Esophagus squamous epithelium (tissue), 5 donors: ENCODE results near the gene STAT6. TPM values are rescaled to one million over a fixed set of nuclear protein-coding genes. Genes with fewer than 3 reads are reported as not detected.

ENCODE experiments used
- DNase-seq: peaks from one replicate; lab custom pipeline; 2025; lab: John Stamatoyannopoulos, UW
- H3K27ac ChIP-seq, 4 donors: fragments of 200-600 bp; sonication (generic); one replicate each; pipeline ENCODE4 v1.5.1; 2016 to 2019; ENCODE audit warnings: mild to moderate bottlenecking in 1 of 4
- H3K27me3 ChIP-seq, 4 donors: fragments of 200-600 bp; sonication (generic); 1 replicate in 3 of 4; 2 replicates in 1 of 4; pipeline versions ENCODE4 v1.5.1 to v1.6.0; 2017 to 2021; ENCODE audit warnings: antibody characterized with exemption in 1 of 4
- H3K36me3 ChIP-seq, 3 donors: fragments of 200-600 bp; sonication (generic); one replicate each; pipeline ENCODE4 v1.5.1; 2016 to 2019
- H3K4me1 ChIP-seq, 3 donors: fragments of 200-600 bp; sonication (generic); one replicate each; pipeline ENCODE4 v1.5.1; 2017 to 2019
- H3K4me3 ChIP-seq, 4 donors: fragments of 200-600 bp; sonication (generic); 1 replicate in 3 of 4; 2 replicates in 1 of 4; pipeline ENCODE4 v1.5.1; 2016 to 2019; ENCODE audit warnings: mild to moderate bottlenecking in 2 of 4, moderate library complexity in 1 of 4
- H3K9me3 ChIP-seq, 3 donors: fragments of 200-600 bp; sonication (generic); one replicate each; pipeline ENCODE4 v1.5.1; 2016 to 2019
- POLR2A ChIP-seq, 4 donors: fragments of 450-650 bp; IDR thresholded peaks; one replicate each; pipeline ENCODE4 v1.6.1; 2017; ENCODE audit warnings: antibody characterized with exemption in 4 of 4, mild to moderate bottlenecking in 4 of 4, moderate library complexity in 3 of 4
- WGBS, 2 donors: methylation state at CpG; one replicate each; pipeline ENCODE4 v1.1.5; 2018; 5-methylcytosine and 5-hydroxymethylcytosine counted together
- intact Hi-C: fragments of 100-400 bp; cut with DNase I; formaldehyde crosslinking; loops from one replicate; pipeline ENCODE4 v1.15.0; 2022
- total RNA-seq, 4 donors: library from RNA; depleted of rRNA; stranded (reverse); fragments of >200 nt; gene quantifications; one replicate each; pipeline ENCODE4 v1.1.0, GENCODE V29; 2016
- TF ChIP-seq, protein P1 (sequence below), 6 experiments: fragments of 450-650 bp in 4 of 6; fragments of 200-600 bp in 2 of 6; sonication (generic) in 2 of 6; IDR thresholded peaks; one replicate each; pipeline ENCODE4 v1.5.1; 2016 to 2019; ENCODE audit warnings: antibody characterized with exemption in 6 of 6, mild to moderate bottlenecking in 4 of 6, moderate library complexity in 4 of 6
- donor health status: DM: yes; HTN: yes; CAD: no.

The STAT6 gene
- total RNA-seq, 4 donors from 2014 or later = 72.7 to 138 (median 102) TPM

DNA sequence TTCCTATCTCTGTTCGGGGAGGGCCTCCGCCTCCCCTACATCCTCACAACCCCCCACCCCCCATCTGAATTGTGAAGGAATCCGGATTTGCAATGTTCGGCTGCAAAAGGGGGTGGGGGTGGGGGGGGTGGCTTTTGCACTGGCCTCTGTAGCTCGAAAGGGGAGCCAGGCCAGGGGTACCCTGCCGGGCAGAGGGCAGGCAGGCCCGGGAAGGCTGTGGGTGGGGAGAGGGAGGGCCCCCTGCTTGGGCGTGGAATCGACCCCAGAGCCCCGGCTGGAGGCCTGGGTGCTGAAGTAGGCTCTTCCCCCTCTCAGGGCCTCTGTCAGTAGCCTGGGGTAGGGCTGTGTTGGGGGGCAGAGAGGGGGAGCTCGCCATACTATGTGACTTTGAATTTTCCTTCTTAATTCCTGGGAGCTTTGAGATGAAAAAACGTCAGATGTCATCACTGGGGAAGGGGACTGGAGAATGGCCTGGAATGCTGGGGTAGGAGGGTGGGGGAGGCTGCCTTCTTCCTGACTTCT, 18.2 kb upstream of the STAT6 start:
- Histone ChIP-seq H3K4me3 (peak overlapping the region; percentile 69 to 87 (median 76)), H3K4me1 (peaks cover 47 to 85% (median 57%) of the 10 kb centered on the region in 3 donors), H3K9me3 (no peaks in the 10 kb centered on the region), H3K27ac (peak overlapping the region; percentile 97 to 100 (median 98)), H3K36me3 (peaks cover 0 to 2% (median 0%) of the 10 kb centered on the region in 3 donors), H3K27me3 (peaks cover 0 to 13% (median 0%) of the 10 kb centered on the region in 4 donors)
- 9 to 11% methylated on average over 4 to 6 of the region's 12 CpGs for WGBS, 2 donors
- intact Hi-C loops = no loop called here
- TF ChIP-seq POLR2A (IDR thresholded peaks at IDR 0.05) = no peak
- TF ChIP-seq, protein P1, sequence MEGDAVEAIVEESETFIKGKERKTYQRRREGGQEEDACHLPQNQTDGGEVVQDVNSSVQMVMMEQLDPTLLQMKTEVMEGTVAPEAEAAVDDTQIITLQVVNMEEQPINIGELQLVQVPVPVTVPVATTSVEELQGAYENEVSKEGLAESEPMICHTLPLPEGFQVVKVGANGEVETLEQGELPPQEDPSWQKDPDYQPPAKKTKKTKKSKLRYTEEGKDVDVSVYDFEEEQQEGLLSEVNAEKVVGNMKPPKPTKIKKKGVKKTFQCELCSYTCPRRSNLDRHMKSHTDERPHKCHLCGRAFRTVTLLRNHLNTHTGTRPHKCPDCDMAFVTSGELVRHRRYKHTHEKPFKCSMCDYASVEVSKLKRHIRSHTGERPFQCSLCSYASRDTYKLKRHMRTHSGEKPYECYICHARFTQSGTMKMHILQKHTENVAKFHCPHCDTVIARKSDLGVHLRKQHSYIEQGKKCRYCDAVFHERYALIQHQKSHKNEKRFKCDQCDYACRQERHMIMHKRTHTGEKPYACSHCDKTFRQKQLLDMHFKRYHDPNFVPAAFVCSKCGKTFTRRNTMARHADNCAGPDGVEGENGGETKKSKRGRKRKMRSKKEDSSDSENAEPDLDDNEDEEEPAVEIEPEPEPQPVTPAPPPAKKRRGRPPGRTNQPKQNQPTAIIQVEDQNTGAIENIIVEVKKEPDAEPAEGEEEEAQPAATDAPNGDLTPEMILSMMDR (IDR thresholded peaks at IDR 0.05) = no peak
- no peak for DNase-seq

DNA sequence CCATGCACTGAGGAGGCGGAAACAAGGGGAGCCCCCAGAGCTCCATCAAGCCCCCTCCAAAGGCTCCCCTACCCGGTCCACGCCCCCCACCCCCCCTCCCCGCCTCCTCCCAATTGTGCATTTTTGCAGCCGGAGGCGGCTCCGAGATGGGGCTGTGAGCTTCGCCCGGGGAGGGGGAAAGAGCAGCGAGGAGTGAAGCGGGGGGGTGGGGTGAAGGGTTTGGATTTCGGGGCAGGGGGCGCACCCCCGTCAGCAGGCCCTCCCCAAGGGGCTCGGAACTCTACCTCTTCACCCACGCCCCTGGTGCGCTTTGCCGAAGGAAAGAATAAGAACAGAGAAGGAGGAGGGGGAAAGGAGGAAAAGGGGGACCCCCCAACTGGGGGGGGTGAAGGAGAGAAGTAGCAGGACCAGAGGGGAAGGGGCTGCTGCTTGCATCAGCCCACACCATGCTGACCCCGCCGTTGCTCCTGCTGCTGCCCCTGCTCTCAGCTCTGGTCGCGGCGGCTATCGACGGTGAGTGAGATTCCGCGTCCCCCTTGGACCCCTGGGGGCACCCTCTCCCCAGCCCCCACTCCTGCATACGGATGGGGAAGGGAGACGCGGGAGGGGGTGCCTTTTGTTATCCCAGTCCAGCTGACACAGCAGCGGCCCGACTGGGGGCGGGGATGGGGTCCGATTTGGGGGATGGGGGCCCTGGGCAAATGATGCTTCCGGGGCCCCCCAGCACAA, 17.5 kb upstream of the STAT6 start:
- H3K9me3 ChIP-seq = no peaks in the 10 kb centered on the region
- intact Hi-C loops = no loop called here
- H3K36me3 ChIP-seq = no peaks in the 10 kb centered on the region
- peaks cover 42 to 79% (median 52%) of the 10 kb centered on the region in 3 donors for H3K4me1 ChIP-seq
- H3K27me3 ChIP-seq = peaks cover 0 to 13% (median 0%) of the 10 kb centered on the region in 4 donors
- no peak for DNase-seq
- peak overlapping the region; percentile 97 to 100 (median 98) for H3K27ac ChIP-seq
- H3K4me3 ChIP-seq = peak overlapping the region; percentile 69 to 87 (median 76)
- 0 to 7% methylated on average over 10 of the region's 35 CpGs for WGBS, 2 donors
- TF ChIP-seq, protein P1 (IDR thresholded peaks at IDR 0.05) = no peak
- no peak for TF ChIP-seq POLR2A (IDR thresholded peaks at IDR 0.05)

DNA sequence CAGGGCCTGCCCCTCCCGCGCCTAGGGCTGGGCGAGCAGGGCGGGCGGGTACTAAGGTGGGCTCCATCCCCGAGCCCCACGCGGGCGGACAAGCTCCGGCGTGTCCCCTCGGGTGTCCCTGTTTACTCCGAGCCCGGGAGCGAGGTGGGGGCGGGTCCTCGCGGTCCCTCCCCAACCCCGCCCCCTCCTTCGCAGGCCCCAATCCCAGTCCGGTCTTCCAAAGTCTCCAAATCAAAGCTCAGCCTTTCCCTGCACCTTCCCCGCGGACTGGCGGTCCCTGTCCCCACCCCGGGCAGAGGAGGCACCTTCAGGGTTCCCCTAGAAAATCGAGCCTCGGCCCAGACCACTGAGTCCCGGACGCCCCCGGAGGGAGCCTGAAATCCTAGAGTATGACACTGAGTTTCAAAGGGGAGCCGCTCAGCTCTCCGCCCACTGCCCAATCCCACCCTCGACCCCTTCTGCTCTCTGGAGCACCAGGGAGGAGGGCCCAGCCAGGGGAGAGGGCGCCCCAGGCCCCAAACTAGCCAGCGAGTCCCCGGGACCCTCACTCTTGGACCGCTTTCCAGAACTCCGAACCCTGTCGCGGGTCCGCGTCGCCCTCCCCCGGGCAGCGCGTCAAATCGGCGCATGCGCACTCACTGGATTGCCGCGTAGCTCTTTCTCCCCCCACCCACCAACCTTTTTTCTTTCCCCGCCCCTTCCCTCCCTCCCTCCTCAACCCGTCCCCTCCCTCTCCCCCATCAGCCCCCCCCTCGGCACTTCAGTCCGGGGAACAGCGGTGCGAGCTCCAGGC, 16.8 kb upstream of the STAT6 start, which contains the start of gene LRP1:
LRP1 (plus strand) TSS at position 758 of the 793 bp plus-strand sequence. CDS start 482 bp downstream, outside the sequence.
- 0% methylated on average over 19 to 23 of the region's 57 CpGs for WGBS, 2 donors
- Histone ChIP-seq H3K4me1 (peaks cover 36 to 72% (median 51%) of the 10 kb centered on the region in 3 donors), H3K9me3 (no peaks in the 10 kb centered on the region), H3K4me3 (peak within 1 kb of the TSS; percentile 69 to 87 (median 76)), H3K36me3 (no peaks in the 10 kb centered on the region), H3K27me3 (peaks cover 0 to 13% (median 0%) of the 10 kb centered on the region in 4 donors), H3K27ac (peak within 1 kb of the TSS; percentile 97 to 100 (median 98))
- no peak for DNase-seq
- intact Hi-C loops = loop anchor here (2.0 kb wide), 1 partner anchor 55 kb away; no protein-coding TSS in a partner anchor
- peak in 3 of 4 donors; percentile 77 to 85 (median 82) for TF ChIP-seq POLR2A (IDR thresholded peaks at IDR 0.05)
- TF ChIP-seq, protein P1 (IDR thresholded peaks at IDR 0.05) = peak in 1 of 6 experiments; percentile 4

DNA sequence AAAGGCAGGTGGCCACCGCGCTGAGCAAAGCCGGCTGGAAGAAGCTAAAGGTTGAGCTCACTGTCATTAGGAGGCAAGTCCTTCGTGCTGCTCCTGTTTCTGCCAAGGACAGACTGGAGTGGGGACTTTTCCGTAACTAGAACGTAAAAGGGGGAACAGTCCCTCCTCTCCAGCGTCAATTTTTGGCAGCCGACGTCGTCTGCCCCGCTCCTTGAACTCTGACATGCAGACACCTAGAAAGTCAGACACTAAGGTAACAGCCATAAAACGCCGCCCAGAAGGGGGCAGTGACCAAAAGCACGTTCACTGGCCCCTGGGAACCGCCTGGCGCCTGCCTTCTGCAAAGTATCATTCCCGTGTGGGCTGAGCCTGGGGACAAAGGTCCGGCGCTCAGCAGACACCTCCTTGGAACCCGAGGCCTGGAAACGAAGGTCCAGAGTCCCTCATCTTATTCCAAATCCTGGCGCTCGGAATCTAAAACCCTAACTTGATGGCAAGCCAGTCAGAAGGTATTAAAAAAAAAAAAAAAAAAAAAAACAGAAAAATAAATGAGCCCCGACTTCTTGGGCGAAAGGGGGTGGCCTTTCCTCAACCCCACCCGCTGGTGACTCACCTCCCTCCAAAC, 16.1 kb upstream of the STAT6 start:
- no peak for TF ChIP-seq POLR2A (IDR thresholded peaks at IDR 0.05)
- TF ChIP-seq, protein P1 (IDR thresholded peaks at IDR 0.05) = peak in 3 of 6 experiments; percentile 24 to 43 (median 36)
- no peak for DNase-seq
- Histone ChIP-seq H3K27ac (peak overlapping the region; percentile 97 to 100 (median 98)), H3K4me1 (peaks cover 29 to 65% (median 44%) of the 10 kb centered on the region in 3 donors), H3K27me3 (peaks cover 0 to 13% (median 0%) of the 10 kb centered on the region in 4 donors), H3K9me3 (no peaks in the 10 kb centered on the region), H3K4me3 (peak overlapping the region; percentile 69 to 87 (median 76)), H3K36me3 (no peaks in the 10 kb centered on the region)
- 3 to 5% methylated on average over 13 to 14 of the region's 26 CpGs for WGBS, 2 donors
- intact Hi-C loops = loop anchor here (2.0 kb wide), 1 partner anchor 56 kb away; no protein-coding TSS in a partner anchor
